GM13976 (cell line): ENCODE data around the gene POT1.

Experiments used
- DNase-seq: peaks from one replicate; pipeline ENCODE4 v3.0.0; 2012; ENCODE audit warnings: low spot score
- CTCF ChIP-seq: IDR thresholded peaks from 2 replicates; pipeline ENCODE4 v1.5.1; 2012; ENCODE audit warnings: borderline replicate concordance, mild to moderate bottlenecking; ENCODE audit not compliant: insufficient read depth; ENCODE audit errors: extremely low read depth, missing control alignments, control extremely low read depth
- in situ Hi-C: fragments of 300-500 bp; cut with MboI; formaldehyde crosslinking; loops from one replicate; pipeline ENCODE4 v1.12.0; 2022; ENCODE audit warnings: low sequenced_read_pairs, mixed read lengths, inconsistent platforms; ENCODE audit not compliant: unreplicated experiment

Gene POT1

DNA sequence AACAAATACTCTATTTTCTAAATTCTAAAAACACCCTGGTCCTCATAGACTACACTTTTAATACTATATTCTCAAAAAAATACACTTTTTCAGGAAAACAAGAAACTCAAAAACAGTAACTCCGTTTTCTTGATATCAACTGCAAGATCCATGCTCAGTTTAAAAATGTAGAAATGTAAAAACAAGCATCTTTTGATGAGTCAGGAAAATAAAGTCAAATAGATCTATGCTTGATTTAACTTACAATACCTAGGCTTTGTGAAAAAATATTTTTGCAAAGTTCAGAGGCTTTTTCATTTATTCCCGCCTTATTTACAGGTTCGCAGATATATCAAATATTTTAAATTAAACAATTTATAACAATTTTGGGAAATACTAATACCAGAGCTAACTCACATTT lies 33.6 kb downstream of the POT1 start:
- no peak for TF ChIP-seq CTCF
- in situ Hi-C loops = no loop called here
- DNase-seq = no peak

GRCh38 chr7:124893140-124893827 lies 36.3 kb downstream of the POT1 start:
- no peak for DNase-seq
- in situ Hi-C loops = no loop called here

DNA sequence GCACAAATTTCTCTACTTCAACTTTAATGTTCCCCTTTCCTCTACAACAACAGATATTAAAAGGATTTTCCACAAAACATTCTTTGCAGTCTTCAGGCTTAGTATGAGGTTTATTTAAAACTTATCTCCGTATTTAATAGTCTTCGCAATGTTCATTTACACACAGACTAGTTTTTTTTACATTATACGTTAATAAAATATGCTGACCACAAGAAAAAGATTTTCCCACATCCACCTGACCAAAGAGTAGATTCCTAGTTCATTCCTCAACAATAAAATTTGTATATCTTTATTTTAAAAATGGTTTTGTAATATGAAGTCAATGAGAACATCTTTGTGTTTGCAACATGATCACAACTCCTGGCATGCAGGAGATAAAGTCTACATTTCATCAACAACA lies 42.4 kb downstream of the POT1 start:
- DNase-seq = no peak
- TF ChIP-seq CTCF = no peak
- in situ Hi-C loops = no loop called here

More at GRCh38 chr7:124893140-124893827, 36.3 kb downstream of the POT1 start:
- TF ChIP-seq CTCF = no peak

DNA sequence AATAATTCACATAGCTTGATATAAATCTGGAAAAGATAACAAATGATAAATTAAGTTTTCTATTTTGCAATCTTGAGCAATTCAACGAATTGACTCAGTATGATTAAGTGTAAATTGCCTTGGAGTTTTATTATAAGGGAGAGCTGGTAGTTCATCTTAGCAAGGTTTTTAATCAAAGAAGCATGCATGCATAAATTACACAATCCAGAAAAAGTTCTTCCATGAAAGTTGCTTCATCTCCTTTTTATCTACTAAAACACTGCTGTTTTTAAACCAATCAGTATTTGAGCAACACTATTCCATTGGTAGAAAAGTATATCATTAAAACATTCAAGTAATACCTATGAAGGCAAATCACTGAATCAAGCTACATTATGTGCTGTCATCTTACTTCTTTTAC lies 47.6 kb downstream of the POT1 start:
- in situ Hi-C loops = no loop called here
- TF ChIP-seq CTCF = no peak
- no peak for DNase-seq

DNA sequence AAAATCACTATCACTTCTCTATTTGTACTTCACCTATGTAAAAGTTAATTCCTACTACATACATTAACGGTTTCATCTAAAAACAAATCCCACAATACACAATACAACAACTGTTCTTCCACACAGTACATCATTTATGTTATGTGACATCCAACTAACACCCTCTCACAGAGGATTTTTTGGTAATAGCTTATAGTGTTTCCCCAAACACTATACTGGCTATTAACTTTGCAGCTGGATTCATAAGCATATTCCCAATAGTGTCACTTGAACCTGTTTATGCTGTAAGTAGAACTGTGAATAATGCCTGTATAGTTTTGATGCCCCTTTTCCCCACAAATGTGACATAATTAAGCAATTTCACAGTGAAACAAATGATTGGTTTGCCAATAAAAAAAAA lies 49.9 kb downstream of the POT1 start:
- in situ Hi-C loops = no loop called here
- no peak for TF ChIP-seq CTCF
- no peak for DNase-seq

DNA sequence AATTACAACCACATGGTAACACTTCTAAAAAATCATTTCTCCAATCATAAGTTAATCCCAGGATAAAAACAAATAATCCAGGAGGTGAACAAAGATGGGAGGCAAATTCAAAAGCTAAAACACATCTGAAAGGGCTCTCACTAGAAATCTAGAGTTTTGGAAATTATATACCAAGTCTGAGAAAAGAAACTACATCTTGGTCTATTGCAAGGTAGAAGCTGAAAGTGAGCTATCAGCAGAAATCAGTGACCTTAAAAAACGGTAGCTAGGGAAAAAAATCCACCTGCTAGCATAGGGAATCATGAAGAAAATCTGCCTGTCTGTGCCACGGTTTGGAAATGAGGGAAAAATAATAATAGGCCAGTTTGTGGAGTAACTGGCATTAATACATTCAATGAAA lies 50.5 kb downstream of the POT1 start:
- in situ Hi-C loops = no loop called here
- DNase-seq = no peak
- TF ChIP-seq CTCF = no peak
